Measurements from ENCODE around the gene CRABP2. TPM values are rescaled to one million over a fixed set of nuclear protein-coding genes. Genes with fewer than 3 reads are reported as not detected.

CRABP2 gene
- total and polyA plus RNA-seq, 2 donors (not counting 3 experiments of a cell fraction or from before 2014, with no cell fraction given): 0.32 to 1.0 TPM

GRCh38 chr1:156664767-156665411 is 40.5 kb downstream of the CRABP2 start:
- no peak for TF ChIP-seq FOS (IDR thresholded peaks at IDR 0.05; ENCODE audit: borderline replicate concordance, insufficient read depth, low read length)
- TF ChIP-seq EZH2 (IDR thresholded peaks at IDR 0.05; ENCODE audit: borderline replicate concordance, low read depth, low read length, severe bottlenecking): no peak
- no peak for TF ChIP-seq POLR2A (IDR thresholded peaks at IDR 0.05; ENCODE audit: low read depth, low read length)
- no peak for TF ChIP-seq CTCF (IDR thresholded peaks at IDR 0.05; ENCODE audit: extremely low read depth in 1 of 2, insufficient read depth in 1 of 2, low read depth in 1 of 2, low read length in 2 of 2)
- H3K27ac ChIP-seq (ENCODE audit: insufficient read depth, low read depth, low read length): peak overlapping the region; percentile 26
- H3K9me1 ChIP-seq (replicated peaks; ENCODE audit: control insufficient read depth, extremely low read depth, insufficient read depth, low read length): no peaks in the 10 kb centered on the region
- peak overlapping the region; percentile 49 for H2AFZ ChIP-seq (ENCODE audit: low read depth, low read length)
- no peak overlapping the region for H3K4me3 ChIP-seq (replicated peaks in 1 of 3; ENCODE audit: insufficient read depth in 1 of 3, low read depth in 1 of 3, low read length in 3 of 3)
- H3K27me3 ChIP-seq (ENCODE audit: control insufficient read depth in 2 of 2, insufficient read depth in 2 of 2, low read length in 2 of 2): no peaks in the 10 kb centered on the region
- DNase-seq (ENCODE audit: low read depth, low spot score) (no peak), FAIRE-seq (peak; percentile 80)
- ChIA-PET CTCF (interaction anchor here (1.0 to 4.8 kb wide), 5 partner anchors 11 to 263 kb away, joined by 3 to 59 read pairs (median 4); partner anchors contain the start of gene NES), POLR2A (interaction anchor here (0.6 to 1.6 kb wide), 3 partner anchors 12 to 198 kb away, joined by 3 to 9 read pairs (median 3); partner anchors contain the start of genes ISG20L2 and METTL25B)
- H4K20me1 ChIP-seq (replicated peaks; ENCODE audit: control insufficient read depth, extremely low read depth, insufficient read depth, low read length): no peaks in the 10 kb centered on the region
- no peak overlapping the region for H3K9ac ChIP-seq (replicated peaks; ENCODE audit: extremely low read depth, insufficient read depth, low read length)
- no peaks in the 10 kb centered on the region for H3K79me2 ChIP-seq (ENCODE audit: control insufficient read depth, insufficient read depth, low read length)
- no peaks in the 10 kb centered on the region for H3K36me3 ChIP-seq (ENCODE audit: control insufficient read depth in 2 of 2, extremely low read depth in 1 of 2, insufficient read depth in 2 of 2, low read length in 2 of 2)
- intact Hi-C loops (cut with micrococcal nuclease) (no loop called here), dilution Hi-C loops (cut with MboI; ENCODE audit: extremely low pct_ligation_motif_present, low sequenced_read_pairs) (no loop called here)
- TSS peak; percentile 27 for BruUV-seq (replicated peaks)
- H3K9me3 ChIP-seq (replicated peaks; ENCODE audit: control insufficient read depth, insufficient read depth, low read length): no peaks in the 10 kb centered on the region
- peaks cover 48% of the 10 kb centered on the region for H3K4me1 ChIP-seq (ENCODE audit: control insufficient read depth, extremely low read depth, insufficient read depth, low read length)
- peak overlapping the region; percentile 9 for H3K4me2 ChIP-seq (ENCODE audit: insufficient read depth, low read length)

All from endothelial cell of umbilical vein (primary cell).